ENCODE measurements around the gene HPS4. TPM values are rescaled to one million over a fixed set of nuclear protein-coding genes. Genes with fewer than 3 reads are reported as not detected.

HPS4 gene
- polyA plus RNA-seq, 1 of the 3 experiments (the other 2 are of a cell fraction), result 22.5 TPM

GRCh38 chr22:26442086-26442756, 41.4 kb downstream of the HPS4 start:
- Histone ChIP-seq H3K9ac (no peak overlapping the region), H3K9me3 (no peaks in the 10 kb centered on the region), H3K4me2 (no peak overlapping the region), H2AFZ (ENCODE audit: low read depth) (no peak overlapping the region), H3K9me2 (no peaks in the 10 kb centered on the region), H3K4me3 (ENCODE audit: low read depth in 2 of 2, low read length in 1 of 2) (no peak overlapping the region), H3K36me3 (replicated peaks in 1 of 2; ENCODE audit: control insufficient read depth in 1 of 2, insufficient read depth in 2 of 2, low read length in 1 of 2) (no peaks in the 10 kb centered on the region), H3K4me1 (ENCODE audit: control insufficient read depth in 1 of 2, insufficient read depth in 2 of 2, low read depth in 1 of 2, low read length in 1 of 2) (no peaks in the 10 kb centered on the region; a peak in 1 of 4 replicates), H3K27ac (ENCODE audit: low read depth in 2 of 2, low read length in 1 of 2) (no peak overlapping the region), H3F3A (replicated peaks; ENCODE audit: insufficient read depth) (no peaks in the 10 kb centered on the region), H4K20me1 (ENCODE audit: insufficient read depth) (no peaks in the 10 kb centered on the region), H3K79me2 (ENCODE audit: insufficient read depth) (no peaks in the 10 kb centered on the region), H3K27me3 (ENCODE audit: insufficient read depth) (no peaks in the 10 kb centered on the region)
- 89% methylated on average over 4 of the region's 4 CpGs for WGBS (ENCODE audit: low lambda C conversion rate)
- no peak for DNase-seq
- TF ChIP-seq YY1 (IDR thresholded peaks at IDR 0.05; ENCODE audit: low read depth) (no peak), NRF1 (IDR thresholded peaks at IDR 0.05; ENCODE audit: low read depth, low read length) (no peak), CHD2 (IDR thresholded peaks at IDR 0.05; ENCODE audit: low read length, partially characterized antibody) (no peak), POLR2AphosphoS5 (IDR thresholded peaks at IDR 0.05; ENCODE audit: low read depth, low read length) (no peak)
- CTCF ChIA-PET, result interaction anchor here (2.9 kb wide), 1 partner anchor 19 kb away, joined by 11 read pairs; no protein-coding TSS in a partner anchor
- POLR2A ChIA-PET, result interaction anchor here (1.1 kb wide), 1 partner anchor 12 kb away, joined by 5 read pairs; no protein-coding TSS in a partner anchor

GRCh38 chr22:26439559-26439958, 44.0 kb downstream of the HPS4 start:
- no peak overlapping the region for H3K9ac ChIP-seq
- H3K36me3 ChIP-seq (replicated peaks in 1 of 2; ENCODE audit: control insufficient read depth in 1 of 2, insufficient read depth in 2 of 2, low read length in 1 of 2), result peaks cover 0 to 2% of the 10 kb centered on the region in 2 experiments
- no peaks in the 10 kb centered on the region for H4K20me1 ChIP-seq (ENCODE audit: insufficient read depth)
- H3K4me2 ChIP-seq, result no peak overlapping the region
- no peak overlapping the region for H2AFZ ChIP-seq (ENCODE audit: low read depth)
- no peaks in the 10 kb centered on the region for H3K79me2 ChIP-seq (ENCODE audit: insufficient read depth)
- 96% methylated on average over 3 of the region's 3 CpGs for WGBS (ENCODE audit: low lambda C conversion rate)
- H3F3A ChIP-seq (replicated peaks; ENCODE audit: insufficient read depth), result no peaks in the 10 kb centered on the region
- ChIA-PET CTCF (interaction anchor here (1.0 to 2.9 kb wide), 4 partner anchors 10 to 71 kb away, joined by 3 to 11 read pairs (median 4); partner anchors contain the start of gene ASPHD2), POLR2A (no interaction called here)
- H3K9me2 ChIP-seq, result no peaks in the 10 kb centered on the region
- H3K27ac ChIP-seq (ENCODE audit: low read depth in 2 of 2, low read length in 1 of 2), result no peak overlapping the region
- DNase-seq, result no peak
- H3K4me1 ChIP-seq (ENCODE audit: control insufficient read depth in 1 of 2, insufficient read depth in 2 of 2, low read depth in 1 of 2, low read length in 1 of 2), result no peaks in the 10 kb centered on the region; a peak in 1 of 4 replicates
- no peaks in the 10 kb centered on the region for H3K27me3 ChIP-seq (ENCODE audit: insufficient read depth)
- no peak overlapping the region for H3K4me3 ChIP-seq (ENCODE audit: low read depth in 2 of 2, low read length in 1 of 2)
- H3K9me3 ChIP-seq, result no peaks in the 10 kb centered on the region
- TF ChIP-seq PBX3 (IDR thresholded peaks at IDR 0.05) (no peak), JUND (IDR thresholded peaks at IDR 0.05) (no peak), GABPA (IDR thresholded peaks at IDR 0.05; ENCODE audit: low read depth) (no peak), MEF2A (IDR thresholded peaks at IDR 0.05; ENCODE audit: borderline replicate concordance, low read depth) (no peak), EZH2phosphoT487 (IDR thresholded peaks at IDR 0.05; ENCODE audit: borderline replicate concordance, low read depth) (no peak), MAX (IDR thresholded peaks at IDR 0.05; ENCODE audit: low read depth) (no peak), GATA2 (CRISPR knock-in tag; IDR thresholded peaks at IDR 0.05) (no peak), FOXJ3 (CRISPR knock-in tag; IDR thresholded peaks at IDR 0.05) (no peak), EP300 (IDR thresholded peaks at IDR 0.05; ENCODE audit: borderline replicate concordance in 1 of 2, low read depth in 1 of 2, low read length in 1 of 2) (no peak), NRF1 (IDR thresholded peaks at IDR 0.05; ENCODE audit: low read depth, low read length) (no peak), IRF3 (IDR thresholded peaks at IDR 0.05; ENCODE audit: low read depth, low read length) (no peak), RCOR1 (IDR thresholded peaks at IDR 0.05; ENCODE audit: low read length) (no peak), REST (IDR thresholded peaks at IDR 0.05; ENCODE audit: low read depth, low read length) (no peak), FOSL2 (IDR thresholded peaks at IDR 0.05; ENCODE audit: borderline replicate concordance, low read depth) (no peak), RFX5 (IDR thresholded peaks at IDR 0.05; ENCODE audit: low read length) (no peak), ELF1 (IDR thresholded peaks at IDR 0.05) (no peak)
- TF ChIP-seq, protein P1, sequence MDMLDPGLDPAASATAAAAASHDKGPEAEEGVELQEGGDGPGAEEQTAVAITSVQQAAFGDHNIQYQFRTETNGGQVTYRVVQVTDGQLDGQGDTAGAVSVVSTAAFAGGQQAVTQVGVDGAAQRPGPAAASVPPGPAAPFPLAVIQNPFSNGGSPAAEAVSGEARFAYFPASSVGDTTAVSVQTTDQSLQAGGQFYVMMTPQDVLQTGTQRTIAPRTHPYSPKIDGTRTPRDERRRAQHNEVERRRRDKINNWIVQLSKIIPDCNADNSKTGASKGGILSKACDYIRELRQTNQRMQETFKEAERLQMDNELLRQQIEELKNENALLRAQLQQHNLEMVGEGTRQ (IDR thresholded peaks at IDR 0.05; ENCODE audit: borderline replicate concordance, low read depth, low read length), result no peak

Measured in SK-N-SH (cell line).